HG03097 (cell line): ENCODE measurements around the gene KLC4.

Experiments
- ATAC-seq: cut with Tn5 transposase; IDR thresholded peaks from one replicate; pipeline ENCODE4 v1.9.1; 2021; ENCODE audit not compliant: unreplicated experiment, low FRiP score

The KLC4 gene

DNA sequence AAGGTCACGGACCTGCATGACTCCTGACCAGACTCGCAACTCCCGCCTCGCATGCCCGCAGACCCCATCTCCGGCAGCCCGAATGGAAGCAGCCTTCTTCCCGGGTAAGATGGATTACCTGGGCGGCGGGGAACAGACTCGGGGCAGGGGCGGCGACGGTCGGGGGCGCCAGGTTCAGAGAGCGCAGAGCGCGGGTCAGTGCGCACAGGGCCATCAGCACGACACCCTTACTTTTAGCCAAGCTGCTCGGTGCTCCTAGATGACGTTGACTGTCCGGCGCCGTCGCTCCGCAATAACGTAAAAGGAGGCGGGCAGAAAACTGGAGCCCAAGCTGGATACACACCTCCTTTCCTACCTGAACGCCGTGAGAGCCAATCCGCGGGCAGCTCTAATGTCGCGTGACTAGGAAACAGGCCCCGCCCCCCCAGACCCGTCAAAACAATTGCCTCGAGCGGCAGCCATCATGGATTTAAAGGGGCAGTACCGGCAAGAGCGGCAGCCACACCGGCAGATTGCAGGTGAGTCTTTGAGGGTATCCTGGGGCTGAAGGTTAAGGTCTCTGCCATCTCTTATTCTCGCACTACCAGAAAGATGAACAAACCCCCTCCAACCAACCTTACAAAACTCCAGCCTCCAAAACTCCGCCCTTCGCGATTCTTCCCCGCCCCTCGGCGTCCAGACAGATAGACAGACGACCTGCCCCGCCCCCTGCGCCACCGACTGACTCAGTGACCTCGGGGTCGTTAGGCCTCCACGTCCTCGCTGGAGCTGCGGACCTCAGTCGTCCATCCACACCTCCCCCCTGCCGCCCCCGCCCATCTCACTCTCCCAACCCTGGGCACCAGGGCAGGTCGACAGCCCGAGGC, at the start of gene KLC4, which contains the start of gene MRPL2:
TSS of gene KLC4 (plus strand) at position 464 of the 866 bp plus-strand sequence. CDS start 1,705 bp downstream, outside the sequence.
TSS of gene MRPL2 (minus strand) at position 267 of the 866 bp plus-strand sequence. CDS start at position 214, 53 bp downstream.
- ATAC-seq: peak; percentile 87

GRCh38 chr6:43011207-43011606, 48.2 kb upstream of the KLC4 start:
- no peak for ATAC-seq

- no peak for ATAC-seq
Measured at GRCh38 chr6:43012364-43012763, 47.1 kb upstream of the KLC4 start.

DNA sequence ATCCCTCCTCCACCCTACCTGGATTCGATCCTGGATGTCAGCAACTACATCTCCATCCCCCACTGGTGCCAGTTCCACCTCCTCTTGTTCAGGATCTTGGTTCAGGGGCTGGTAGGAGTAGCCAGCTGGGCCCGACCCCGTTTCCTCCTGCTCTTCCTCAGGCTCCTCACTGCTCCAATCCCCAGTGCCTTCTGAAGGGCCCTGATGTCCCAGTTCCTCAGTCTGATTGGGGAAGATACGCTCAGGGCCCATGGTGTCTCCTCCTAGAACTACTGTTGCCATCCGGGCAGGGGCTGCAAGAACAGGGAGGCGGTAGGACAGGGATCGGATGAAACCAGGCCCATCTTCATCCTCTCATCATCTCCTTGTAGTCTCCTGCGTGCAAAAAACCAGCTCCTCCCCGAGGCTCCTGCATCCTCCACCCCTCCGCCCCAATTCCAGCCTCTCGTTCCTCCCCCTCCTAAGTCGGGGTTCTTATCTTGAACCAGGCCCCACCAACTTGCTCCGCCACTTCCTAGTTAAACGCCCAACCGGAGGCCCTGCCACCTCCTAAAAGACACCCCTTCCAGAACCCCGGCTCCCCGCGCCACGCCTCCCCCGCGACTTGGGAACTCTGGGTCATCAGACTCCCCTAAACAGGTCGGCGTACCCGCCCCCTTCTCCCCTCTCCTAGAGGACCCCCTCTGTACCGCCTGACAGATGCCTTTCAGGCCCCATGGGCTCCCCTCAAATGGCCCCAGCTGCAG, 46.2 kb upstream of the KLC4 start:
- no peak for ATAC-seq

DNA sequence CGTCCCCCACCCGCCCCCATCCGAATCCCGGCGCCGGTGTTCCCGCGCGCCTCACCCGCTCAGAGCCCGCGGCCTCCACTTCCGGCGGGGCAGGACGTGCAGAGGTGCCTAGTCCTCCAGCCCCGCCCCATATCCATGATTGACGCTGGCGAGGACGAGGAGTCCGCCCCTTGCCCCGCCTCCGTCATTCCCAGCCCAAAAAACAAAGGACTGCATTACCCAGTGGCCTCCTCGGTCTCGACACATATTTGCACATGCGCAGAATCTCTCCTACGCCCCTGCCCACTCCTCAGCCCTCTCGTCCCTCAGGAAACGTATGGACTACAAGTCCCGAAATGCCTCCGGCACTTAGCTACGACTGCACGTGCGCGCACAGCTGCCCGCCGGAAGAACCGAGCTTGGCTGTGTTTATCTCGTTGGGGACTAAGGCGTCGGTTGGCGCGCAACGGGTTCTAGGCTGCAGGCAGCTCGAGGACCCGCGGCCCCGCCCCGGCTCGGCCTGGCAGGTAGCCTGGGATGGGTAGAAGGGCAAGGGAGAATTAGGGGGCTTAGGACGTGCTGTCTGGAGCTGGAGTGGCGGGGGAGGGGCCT, 45.5 kb upstream of the KLC4 start, which contains the start of the genes KLHDC3 and MEA1:
TSS of gene KLHDC3 (plus strand) at position 407 of the 591 bp plus-strand sequence. CDS start 2,944 bp downstream, outside the sequence.
TSS of gene MEA1 (minus strand) at position 104 of the 591 bp plus-strand sequence. CDS start 133 bp downstream, outside the sequence.
- ATAC-seq: peak; percentile 93

DNA sequence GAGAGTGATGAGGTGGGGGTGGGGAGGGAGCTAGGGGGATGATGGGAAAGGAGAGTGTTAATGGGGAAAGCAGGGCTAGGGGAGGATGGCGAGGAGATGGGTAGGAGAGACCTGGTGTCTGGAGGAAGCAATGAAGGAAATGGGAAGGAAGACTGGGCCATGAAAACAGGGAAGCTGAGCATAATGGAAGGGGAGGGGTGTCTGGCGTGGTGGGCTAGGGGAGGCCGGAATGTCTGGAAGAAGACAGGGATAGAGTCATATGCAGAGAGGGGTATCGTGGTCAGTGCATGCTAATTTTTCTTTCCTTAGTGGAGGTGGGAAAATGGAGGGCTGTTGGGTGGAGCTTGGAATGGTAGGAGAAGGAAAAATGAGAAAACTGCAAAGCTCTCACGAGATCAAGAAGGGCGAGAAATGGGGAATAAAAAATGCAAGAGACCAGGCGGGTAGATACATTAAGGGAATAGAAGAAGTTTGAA, 45.0 kb upstream of the KLC4 start:
- ATAC-seq: no peak

GRCh38 chr6:43016176-43016942, 43.1 kb upstream of the KLC4 start:
- no peak for ATAC-seq

- ATAC-seq: no peak
Measured at GRCh38 chr6:43016943-43017334, 42.5 kb upstream of the KLC4 start.

- no peak for ATAC-seq
Measured at GRCh38 chr6:43019152-43019551, 40.3 kb upstream of the KLC4 start.

- no peak for ATAC-seq
Measured at GRCh38 chr6:43020052-43020705, 39.3 kb upstream of the KLC4 start.

- ATAC-seq: no peak
Measured at GRCh38 chr6:43020847-43021246, 38.6 kb upstream of the KLC4 start.

GRCh38 chr6:43021270-43022047, 38.0 kb upstream of the KLC4 start, which contains the start of gene RRP36:
RRP36 (plus strand) TSS chr6:43021623; CDS start chr6:43021655, 32 bp downstream.
- no peak for ATAC-seq

DNA sequence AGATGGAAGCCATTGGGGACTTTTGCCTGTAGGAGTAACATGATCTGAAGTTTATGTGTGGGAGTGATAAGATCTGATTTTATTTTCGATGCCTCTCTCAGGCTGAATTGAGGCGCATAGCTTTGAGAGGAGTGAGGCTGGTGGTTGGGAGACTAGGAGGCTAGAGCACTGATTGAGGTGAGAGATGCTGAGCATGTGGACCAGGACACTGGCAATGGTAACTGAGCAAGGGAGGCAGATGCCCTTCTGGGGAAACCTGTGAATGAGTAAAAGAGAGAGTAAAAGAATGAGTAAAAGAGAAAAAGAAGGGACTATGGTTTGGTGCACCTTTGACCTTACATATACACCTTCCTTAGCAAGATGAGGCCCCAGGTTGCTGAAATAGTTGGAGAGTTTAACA, 35.0 kb upstream of the KLC4 start:
- no peak for ATAC-seq

DNA sequence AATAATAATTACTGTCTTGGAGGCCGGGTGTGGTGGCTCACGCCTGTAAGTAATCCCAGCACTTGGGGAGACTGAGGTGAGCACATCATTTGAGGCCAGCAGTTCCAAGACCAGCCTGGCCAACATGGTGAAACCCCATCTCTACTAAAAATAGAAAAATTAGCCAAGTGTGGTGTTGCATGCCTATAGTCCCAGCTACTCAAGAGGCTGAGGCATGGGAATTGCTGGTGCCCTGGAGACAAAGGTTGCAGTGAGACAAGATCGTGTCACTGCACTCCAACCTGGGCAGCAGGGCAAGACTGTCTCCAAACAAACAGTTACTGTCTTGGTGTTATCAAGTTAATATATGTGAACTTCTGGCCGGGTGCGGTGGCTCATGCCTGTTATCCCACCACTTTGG, 33.1 kb upstream of the KLC4 start:
- no peak for ATAC-seq

- ATAC-seq: no peak
Measured at GRCh38 chr6:43029120-43029519, 30.3 kb upstream of the KLC4 start.

DNA sequence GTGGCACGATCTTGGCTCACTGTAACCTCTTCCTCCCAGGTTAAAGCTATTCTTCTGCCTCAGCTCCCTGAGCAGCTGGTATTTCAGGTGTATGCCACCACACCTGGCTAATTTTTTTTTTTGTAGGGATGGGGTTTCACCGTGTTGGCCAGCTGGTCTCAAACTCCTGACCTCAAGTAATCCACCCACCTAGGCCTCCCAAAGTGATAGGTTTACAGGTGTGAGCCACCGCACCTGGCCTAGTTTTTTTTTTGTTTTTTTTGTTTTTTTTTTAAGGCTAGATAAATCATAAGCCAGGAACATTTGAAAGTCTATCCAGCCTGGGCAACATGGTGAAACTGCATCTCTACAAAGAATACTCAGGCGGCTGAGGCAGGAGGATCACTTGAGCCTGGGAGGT, 27.1 kb upstream of the KLC4 start:
- ATAC-seq: no peak

DNA sequence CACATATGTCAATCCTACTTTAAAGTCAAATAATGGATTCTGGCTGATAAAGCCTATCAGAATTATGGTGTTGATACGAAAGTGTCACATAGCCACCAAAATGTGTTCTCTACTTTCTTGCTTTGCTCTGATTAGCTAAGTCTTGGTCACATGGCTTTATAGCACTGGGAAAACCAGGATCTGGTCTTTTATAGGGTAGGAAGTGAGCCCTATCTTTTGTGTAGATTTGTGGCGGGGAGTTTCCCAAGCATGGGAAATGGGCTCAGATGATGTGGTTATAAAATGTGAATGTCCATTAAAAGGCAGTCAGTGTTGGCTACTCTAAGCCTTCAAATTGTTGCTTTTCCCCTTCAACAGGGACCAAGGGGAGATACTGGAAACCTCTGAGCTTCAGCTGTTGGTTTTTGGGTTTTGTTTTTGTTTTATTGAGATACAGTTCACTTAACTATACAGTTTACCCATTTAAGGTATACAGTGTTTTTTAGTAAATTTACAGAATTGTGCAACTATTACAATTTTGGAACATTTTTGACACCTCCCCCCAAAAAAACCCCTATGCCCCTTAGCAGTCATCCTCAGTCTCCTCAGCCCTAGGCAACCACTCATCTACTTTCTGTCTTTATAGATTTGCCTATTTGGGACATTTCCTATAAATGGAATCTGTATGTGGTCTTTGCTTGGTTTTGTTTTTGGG, 25.8 kb upstream of the KLC4 start:
- ATAC-seq: no peak

DNA sequence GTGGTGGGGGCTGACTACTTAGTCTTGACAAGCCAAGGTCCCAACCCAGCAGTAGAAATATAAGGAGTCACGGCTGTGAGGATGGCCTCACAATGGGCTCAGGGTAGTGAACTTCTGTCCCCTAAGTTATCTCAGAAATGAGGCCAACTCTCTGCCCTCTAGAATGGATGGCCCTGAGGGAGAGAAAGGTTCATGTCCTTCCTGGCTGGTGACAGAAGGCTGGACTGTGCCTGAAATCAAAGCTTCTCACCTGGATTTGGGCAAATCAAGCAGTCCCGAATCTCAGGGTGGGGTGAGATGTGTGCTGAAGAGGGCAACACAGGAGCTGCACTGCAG, 25.3 kb upstream of the KLC4 start:
- no peak for ATAC-seq
